NB4 (cell line): ENCODE measurements around the gene ABCA2.

Experiments
- CTCF ChIP-seq: IDR thresholded peaks from one replicate; pipeline ENCODE4 v1.5.1; 2012; ENCODE audit warnings: low read depth, low read length
- POLR2A ChIP-seq: IDR thresholded peaks from 2 replicates; pipeline ENCODE4 v1.6.1; 2011; ENCODE audit warnings: mild to moderate bottlenecking; ENCODE audit not compliant: insufficient read length; ENCODE audit errors: extremely low read depth

- TF ChIP-seq CTCF (peak; percentile 78), POLR2A (peak; percentile 7)
Observed at GRCh38 chr9:137064027-137064879, 36.2 kb upstream of the ABCA2 start.
